Transverse colon (tissue), 4 donors: ENCODE data around the gene UMAD1. TPM values are rescaled to one million over a fixed set of nuclear protein-coding genes. Genes with fewer than 3 reads are reported as not detected.

Source experiments
- DNase-seq: peaks from one replicate; pipeline ENCODE4 v3.0.0-alpha.2; 2019
- H3K27ac ChIP-seq, 4 donors: fragments of 200-600 bp; sonication (generic); 2 replicates each; pipeline ENCODE4 v1.5.1; 2016 to 2018; ENCODE audit warnings: inconsistent platforms in 4 of 4
- H3K27me3 ChIP-seq: fragments of 200-600 bp; sonication (generic); 2 replicates; pipeline ENCODE4 v1.5.1; 2017; ENCODE audit warnings: inconsistent platforms
- H3K36me3 ChIP-seq, 4 donors: fragments of 200-600 bp; sonication (generic); 2 replicates each; pipeline ENCODE4 v1.5.1; 2017 to 2019; ENCODE audit warnings: inconsistent platforms in 4 of 4
- H3K4me1 ChIP-seq, 4 donors: fragments of 200-600 bp; sonication (generic); 2 replicates each; pipeline ENCODE4 v1.5.1; 2017 to 2020; ENCODE audit warnings: inconsistent platforms in 4 of 4
- H3K4me3 ChIP-seq, 4 donors: fragments of 200-600 bp; sonication (generic); 1 replicate in 1 of 4; 2 replicates in 3 of 4; pipeline versions ENCODE4 v1.5.1 to v1.6.1; 2017 to 2019; ENCODE audit warnings: inconsistent platforms in 4 of 4
- H3K9me3 ChIP-seq, 2 donors: fragments of 200-600 bp; sonication (generic); 2 replicates each; pipeline ENCODE4 v1.5.1; 2017 to 2019; ENCODE audit warnings: inconsistent platforms in 2 of 2
- CTCF ChIP-seq, 5 experiments: fragments of 200-600 bp in 3 of 5; fragments of 450-650 bp in 2 of 5; sonication (generic) in 3 of 5; IDR thresholded peaks; 1 replicate in 2 of 5; 2 replicates in 3 of 5; pipeline ENCODE4 v1.5.1; 2016 to 2017; ENCODE audit warnings: antibody characterized with exemption in 5 of 5, inconsistent platforms in 3 of 5, mild to moderate bottlenecking in 2 of 5, moderate library complexity in 1 of 5
- EP300 ChIP-seq: sonication (generic); formaldehyde crosslinking; IDR thresholded peaks from one replicate; pipeline ENCODE4 v1.6.1; 2017; ENCODE audit warnings: antibody characterized with exemption, low read depth
- POLR2A ChIP-seq: fragments of 450-650 bp; IDR thresholded peaks from one replicate; pipeline ENCODE4 v1.6.1; 2016; ENCODE audit warnings: antibody characterized with exemption, mild to moderate bottlenecking, moderate library complexity
- POLR2AphosphoS5 ChIP-seq, 3 donors: sonication (generic); formaldehyde crosslinking; IDR thresholded peaks; one replicate each; pipeline ENCODE4 v1.6.1; 2016; ENCODE audit warnings: antibody characterized with exemption in 3 of 3
- WGBS, 2 donors: methylation state at CpG; one replicate each; pipeline ENCODE4 v1.1.5; 2018; ENCODE audit warnings: low coverage in 1 of 2; 5-methylcytosine and 5-hydroxymethylcytosine counted together
- in situ Hi-C, 4 donors: fragments of 200-750 bp; cut with MboI; loops; one replicate each; pipeline versions ENCODE4 v1.15.0 to v1.15.1; 2017; ENCODE audit warnings: low sequenced_read_pairs in 3 of 4, low pct_ligation_motif_present in 1 of 4, low pct_unique_long_range_greater_than_20kb in 1 of 4
- intact Hi-C: fragments of 100-400 bp; cut with DNase I; formaldehyde crosslinking; loops from one replicate; pipeline ENCODE4 v1.15.1; 2023; ENCODE audit warnings: low total_unique reads
- total RNA-seq, 4 donors: library from RNA; depleted of rRNA; stranded (reverse); fragments of >200 nt; gene quantifications; one replicate each; pipeline ENCODE4 v1.1.0, GENCODE V29; 2016

The UMAD1 gene
- total RNA-seq, 4 donors from 2014 or later: 0.40 to 21.3 (median 14.6) TPM

- H3K9me3 ChIP-seq: no peaks in the 10 kb centered on the region
- no peak for DNase-seq
- no peak for TF ChIP-seq EP300
- no peak for TF ChIP-seq POLR2AphosphoS5 (IDR thresholded peaks at IDR 0.05)
- no peak for TF ChIP-seq CTCF (IDR thresholded peaks at IDR 0.05)
- no peak for TF ChIP-seq POLR2A
- WGBS, 2 donors: 92% methylated on average over 4 of the region's 4 CpGs; no CpG with 5 or more reads in 1 of the 2 donors
- H3K4me3 ChIP-seq: no peak overlapping the region
- H3K27ac ChIP-seq: no peak overlapping the region
- in situ Hi-C loops (loop anchor here in 1 of 4 donors (10.0 kb wide), 1 partner anchor 76 kb away; no protein-coding TSS in a partner anchor), intact Hi-C loops (no loop called here)
- peaks cover 0 to 7% (median 0%) of the 10 kb centered on the region in 4 donors for H3K4me1 ChIP-seq
- H3K36me3 ChIP-seq: no peaks in the 10 kb centered on the region
- H3K27me3 ChIP-seq: no peaks in the 10 kb centered on the region
Observed at GRCh38 chr7:7688956-7689355, 48.4 kb downstream of the UMAD1 start.

GRCh38 chr7:7693881-7694280 lies 53.3 kb downstream of the UMAD1 start:
- no peak for DNase-seq
- in situ Hi-C loops (loop anchor here in 1 of 4 donors (10.0 kb wide), 1 partner anchor 521 kb away; no protein-coding TSS in a partner anchor), intact Hi-C loops (no loop called here)
- Histone ChIP-seq H3K4me3 (no peak overlapping the region), H3K27me3 (no peaks in the 10 kb centered on the region), H3K36me3 (no peaks in the 10 kb centered on the region), H3K9me3 (no peaks in the 10 kb centered on the region), H3K27ac (no peak overlapping the region), H3K4me1 (peaks cover 0 to 29% (median 8%) of the 10 kb centered on the region in 4 donors)
- no peak for TF ChIP-seq EP300
- no peak for TF ChIP-seq CTCF (IDR thresholded peaks at IDR 0.05)
- no peak for TF ChIP-seq POLR2A
- TF ChIP-seq POLR2AphosphoS5 (IDR thresholded peaks at IDR 0.05): no peak

GRCh38 chr7:7694542-7694941 lies 54.0 kb downstream of the UMAD1 start:
- H3K27me3 ChIP-seq: no peaks in the 10 kb centered on the region
- no peaks in the 10 kb centered on the region for H3K9me3 ChIP-seq
- TF ChIP-seq EP300: no peak
- TF ChIP-seq POLR2A: no peak
- TF ChIP-seq CTCF (IDR thresholded peaks at IDR 0.05): no peak
- TF ChIP-seq POLR2AphosphoS5 (IDR thresholded peaks at IDR 0.05): no peak
- in situ Hi-C loops: loop anchor here in 1 of 4 donors (10.0 kb wide), 1 partner anchor 520 kb away; no protein-coding TSS in a partner anchor
- peaks cover 0 to 33% (median 10%) of the 10 kb centered on the region in 4 donors for H3K4me1 ChIP-seq
- H3K4me3 ChIP-seq: no peak overlapping the region
- no peak for DNase-seq
- 86 to 93% methylated on average over 3 of the region's 3 CpGs for WGBS, 2 donors
- intact Hi-C loops: no loop called here
- H3K27ac ChIP-seq: no peak overlapping the region
- no peaks in the 10 kb centered on the region for H3K36me3 ChIP-seq

GRCh38 chr7:7695111-7695817 lies 54.7 kb downstream of the UMAD1 start:
- peaks cover 0 to 36% (median 10%) of the 10 kb centered on the region in 4 donors for H3K4me1 ChIP-seq
- H3K36me3 ChIP-seq: no peaks in the 10 kb centered on the region
- TF ChIP-seq EP300: no peak
- TF ChIP-seq POLR2A: no peak
- no peak for TF ChIP-seq CTCF (IDR thresholded peaks at IDR 0.05)
- TF ChIP-seq POLR2AphosphoS5 (IDR thresholded peaks at IDR 0.05): no peak
- no peaks in the 10 kb centered on the region for H3K9me3 ChIP-seq
- H3K4me3 ChIP-seq: no peak overlapping the region
- intact Hi-C loops: no loop called here
- WGBS, 2 donors: 53 to 79% methylated on average over 5 of the region's 5 CpGs
- peak overlapping the region in 3 of 4 donors; percentile 4 to 39 (median 32) for H3K27ac ChIP-seq
- no peak for DNase-seq
- no peaks in the 10 kb centered on the region for H3K27me3 ChIP-seq
- in situ Hi-C loops: loop anchor here in 1 of 4 donors (10.0 kb wide), 1 partner anchor 520 kb away; no protein-coding TSS in a partner anchor
